ENCODE data around the gene TERT.

- no peak for TF ChIP-seq CTCF (IDR thresholded peaks at IDR 0.05)
- TF ChIP-seq POLR2A (IDR thresholded peaks at IDR 0.05) = no peak
- TF ChIP-seq POLR2AphosphoS5 (IDR thresholded peaks at IDR 0.05) = no peak
Observed at GRCh38 chr5:1330847-1331831, 36.3 kb upstream of the TERT start.

Data from breast epithelium (tissue), 3 donors.